OCI-M2 (cell line): ENCODE data around the gene RCN1.

Source experiments
- DNase-seq: peaks from one replicate; lab custom pipeline; 2025; ENCODE audit not compliant: unreplicated experiment; lab: John Stamatoyannopoulos, UW

The RCN1 gene

DNA sequence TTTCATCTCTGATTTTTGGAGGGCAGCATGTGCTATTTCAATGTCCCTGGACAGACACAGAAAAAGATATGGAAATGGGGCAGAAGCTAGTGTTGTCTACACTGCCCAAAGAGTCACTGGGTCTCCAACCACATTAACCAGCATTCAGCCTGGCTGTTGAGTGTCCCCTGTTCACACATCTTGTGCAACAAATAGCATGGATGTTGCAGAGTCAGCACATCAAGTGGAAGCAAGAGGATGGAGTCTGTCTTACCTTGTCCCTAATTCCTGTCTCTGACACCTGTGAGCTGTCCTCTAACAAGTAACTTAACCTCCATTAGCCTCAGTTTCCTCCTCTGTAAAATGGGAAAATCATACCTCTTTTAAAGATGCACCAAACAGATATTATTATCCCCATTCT lies 60.2 kb downstream of the RCN1 start:
- no peak for DNase-seq

GRCh38 chr11:32152216-32152615 lies 61.3 kb downstream of the RCN1 start:
- no peak for DNase-seq

GRCh38 chr11:32152821-32153220 lies 61.9 kb downstream of the RCN1 start:
- no peak for DNase-seq

DNA sequence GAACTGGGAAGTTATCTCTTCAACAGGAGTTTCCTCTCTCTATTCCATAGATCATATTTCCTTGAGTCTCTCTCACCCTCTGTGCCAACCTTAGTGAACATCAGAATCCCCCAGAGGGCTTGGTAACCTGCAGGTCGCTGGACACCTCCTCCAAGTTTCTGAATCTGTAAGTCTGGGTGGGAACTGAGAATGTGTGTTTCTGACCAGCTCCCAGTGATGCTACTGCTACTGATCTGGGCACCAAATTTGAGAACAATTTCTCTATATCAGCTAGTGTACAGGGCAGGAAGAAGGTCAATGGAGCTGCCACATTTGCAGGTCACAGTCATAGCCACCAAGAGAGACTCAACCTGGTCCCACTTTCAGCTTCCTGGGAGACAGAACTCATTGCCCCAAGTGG lies 62.9 kb downstream of the RCN1 start:
- DNase-seq, result no peak

DNA sequence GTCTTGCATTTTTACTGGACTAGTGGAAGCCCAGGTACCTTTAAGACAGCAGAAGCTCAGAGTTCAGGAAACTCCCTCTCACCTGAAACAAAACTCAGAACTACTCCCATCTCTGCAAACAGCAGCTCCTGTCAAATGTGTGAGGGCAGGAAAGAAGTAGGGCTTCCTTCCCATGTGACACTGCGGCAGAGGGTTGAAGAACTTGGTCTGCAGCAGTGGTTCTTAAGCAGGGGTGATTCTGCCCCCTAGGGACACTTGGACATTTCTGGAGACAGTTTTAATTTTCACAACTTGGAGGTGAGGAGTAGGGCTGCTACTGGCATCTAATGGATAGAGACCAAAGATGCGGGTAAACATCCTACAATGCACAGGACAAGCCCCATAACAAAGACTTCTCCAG lies 63.4 kb downstream of the RCN1 start:
- no peak for DNase-seq
